OCI-LY1 (cell line): ENCODE results near the gene NREP.

Source experiments
- H2AFZ ChIP-seq: fragments of 200-600 bp; sonication (generic), shearing (Covaris generic); 2 replicates; pipeline ENCODE4 v1.6.0; 2014; ENCODE audit warnings: antibody characterized with exemption, mild to moderate bottlenecking, low read length
- H3F3A ChIP-seq: fragments of 200-600 bp; sonication (generic), shearing (Covaris generic); 2 replicates; pipeline ENCODE4 v1.6.0; 2014; ENCODE audit warnings: mild to moderate bottlenecking, antibody characterized with exemption, low read length, moderate library complexity; ENCODE audit not compliant: insufficient read depth
- H3K27ac ChIP-seq: fragments of 200-600 bp; sonication (generic); 2 replicates; pipeline ENCODE4 v1.5.1; 2014; ENCODE audit warnings: low read length, mixed run types, mild to moderate bottlenecking, low read depth; ENCODE audit not compliant: poor library complexity, severe bottlenecking
- H3K27me3 ChIP-seq: fragments of 200-600 bp; sonication (generic); 2 replicates; pipeline ENCODE4 v1.6.0; 2014; ENCODE audit warnings: antibody characterized with exemption, mild to moderate bottlenecking, low read length, moderate library complexity; ENCODE audit not compliant: insufficient read depth
- H3K36me3 ChIP-seq: fragments of 200-600 bp; sonication (generic); 2 replicates; pipeline ENCODE4 v1.6.1; 2014; ENCODE audit warnings: mild to moderate bottlenecking, antibody characterized with exemption, low read length, moderate library complexity, mixed read lengths; ENCODE audit not compliant: insufficient read depth
- H3K4me1 ChIP-seq: fragments of 200-600 bp; sonication (generic); 2 replicates; pipeline ENCODE4 v1.5.1; 2014; ENCODE audit warnings: mild to moderate bottlenecking, low read length, moderate library complexity; ENCODE audit not compliant: insufficient read depth, severe bottlenecking
- H3K4me2 ChIP-seq: fragments of 200-600 bp; sonication (generic), shearing (Covaris generic); 2 replicates; pipeline ENCODE4 v1.6.1; 2014; ENCODE audit warnings: low read length
- H3K4me3 ChIP-seq: fragments of 200-600 bp; sonication (generic); 2 replicates; pipeline ENCODE4 v1.5.1; 2014; ENCODE audit warnings: low read length, low read depth, mild to moderate bottlenecking, mixed read lengths; ENCODE audit not compliant: poor library complexity, severe bottlenecking
- H3K79me2 ChIP-seq: fragments of 200-600 bp; shearing (Covaris generic); 2 replicates; pipeline ENCODE4 v1.6.1; 2016; ENCODE audit warnings: mixed run types, low read length, mixed read lengths; ENCODE audit not compliant: insufficient read depth
- H3K9ac ChIP-seq: fragments of 200-600 bp; sonication (generic), shearing (Covaris generic); 2 replicates; pipeline ENCODE4 v1.6.1; 2014; ENCODE audit warnings: mild to moderate bottlenecking, low read length, mixed read lengths
- H3K9me2 ChIP-seq: fragments of 200-600 bp; sonication (generic), shearing (Covaris generic); 2 replicates; pipeline ENCODE4 v1.6.1; 2014; ENCODE audit warnings: low read depth, mild to moderate bottlenecking, low read length, mixed read lengths
- H3K9me3 ChIP-seq: fragments of 200-600 bp; shearing (Covaris generic); 2 replicates; pipeline ENCODE4 v1.6.1; 2014; ENCODE audit warnings: low read length, mixed read lengths
- H4K20me1 ChIP-seq: fragments of 200-600 bp; sonication (generic), shearing (Covaris generic); 2 replicates; pipeline ENCODE4 v1.6.0; 2016; ENCODE audit warnings: mild to moderate bottlenecking, low read length; ENCODE audit not compliant: insufficient read depth
- EZH2 ChIP-seq: fragments of 200-600 bp; sonication (generic), shearing (Covaris generic); IDR thresholded peaks from 2 replicates; pipeline ENCODE4 v1.8.0; 2017; ENCODE audit warnings: borderline replicate concordance, mixed run types, mild to moderate bottlenecking, antibody characterized with exemption, low read length, moderate library complexity, mixed read lengths
- TF ChIP-seq, protein P1 (sequence below): fragments of 200-600 bp; sonication (generic), shearing (Covaris generic); IDR thresholded peaks from 2 replicates; pipeline ENCODE4 v1.5.1; 2017; ENCODE audit warnings: mild to moderate bottlenecking, antibody characterized with exemption, low read length, moderate library complexity, mixed read lengths

The NREP gene

DNA sequence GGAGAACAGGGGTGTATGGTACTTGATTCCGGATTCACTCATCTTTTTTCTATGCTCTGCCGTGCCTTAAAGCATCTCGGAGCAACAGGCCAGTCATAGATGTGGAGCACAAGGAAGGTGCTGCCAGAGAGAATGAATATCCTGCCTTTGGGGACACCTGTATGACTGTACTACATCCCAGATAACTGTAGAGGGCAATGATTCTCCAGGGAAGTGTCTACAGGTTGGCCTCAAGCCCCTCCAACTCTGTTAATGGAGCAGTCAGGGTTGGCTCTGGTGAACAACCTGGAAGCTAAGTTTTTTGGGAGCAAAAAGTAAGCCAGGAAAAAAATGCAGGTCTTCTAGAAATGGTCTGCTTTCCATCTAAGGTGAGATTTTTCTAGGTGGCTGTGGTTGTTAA is 71.0 kb downstream of the NREP start:
- Histone ChIP-seq H3K4me2 (no peak overlapping the region), H3K36me3 (no peaks in the 10 kb centered on the region), H3K79me2 (no peaks in the 10 kb centered on the region), H3K9me2 (no peaks in the 10 kb centered on the region), H3K4me3 (no peak overlapping the region), H3K9ac (no peak overlapping the region), H3K27me3 (no peaks in the 10 kb centered on the region), H3K9me3 (peaks cover 3% of the 10 kb centered on the region; the same call in 1 of the 2 replicates), H3K27ac (no peak overlapping the region), H2AFZ (no peak overlapping the region), H3K4me1 (no peaks in the 10 kb centered on the region), H3F3A (no peaks in the 10 kb centered on the region), H4K20me1 (no peaks in the 10 kb centered on the region)
- TF ChIP-seq, protein P1, sequence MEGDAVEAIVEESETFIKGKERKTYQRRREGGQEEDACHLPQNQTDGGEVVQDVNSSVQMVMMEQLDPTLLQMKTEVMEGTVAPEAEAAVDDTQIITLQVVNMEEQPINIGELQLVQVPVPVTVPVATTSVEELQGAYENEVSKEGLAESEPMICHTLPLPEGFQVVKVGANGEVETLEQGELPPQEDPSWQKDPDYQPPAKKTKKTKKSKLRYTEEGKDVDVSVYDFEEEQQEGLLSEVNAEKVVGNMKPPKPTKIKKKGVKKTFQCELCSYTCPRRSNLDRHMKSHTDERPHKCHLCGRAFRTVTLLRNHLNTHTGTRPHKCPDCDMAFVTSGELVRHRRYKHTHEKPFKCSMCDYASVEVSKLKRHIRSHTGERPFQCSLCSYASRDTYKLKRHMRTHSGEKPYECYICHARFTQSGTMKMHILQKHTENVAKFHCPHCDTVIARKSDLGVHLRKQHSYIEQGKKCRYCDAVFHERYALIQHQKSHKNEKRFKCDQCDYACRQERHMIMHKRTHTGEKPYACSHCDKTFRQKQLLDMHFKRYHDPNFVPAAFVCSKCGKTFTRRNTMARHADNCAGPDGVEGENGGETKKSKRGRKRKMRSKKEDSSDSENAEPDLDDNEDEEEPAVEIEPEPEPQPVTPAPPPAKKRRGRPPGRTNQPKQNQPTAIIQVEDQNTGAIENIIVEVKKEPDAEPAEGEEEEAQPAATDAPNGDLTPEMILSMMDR, result peak; percentile 45
- TF ChIP-seq EZH2, result no peak

DNA sequence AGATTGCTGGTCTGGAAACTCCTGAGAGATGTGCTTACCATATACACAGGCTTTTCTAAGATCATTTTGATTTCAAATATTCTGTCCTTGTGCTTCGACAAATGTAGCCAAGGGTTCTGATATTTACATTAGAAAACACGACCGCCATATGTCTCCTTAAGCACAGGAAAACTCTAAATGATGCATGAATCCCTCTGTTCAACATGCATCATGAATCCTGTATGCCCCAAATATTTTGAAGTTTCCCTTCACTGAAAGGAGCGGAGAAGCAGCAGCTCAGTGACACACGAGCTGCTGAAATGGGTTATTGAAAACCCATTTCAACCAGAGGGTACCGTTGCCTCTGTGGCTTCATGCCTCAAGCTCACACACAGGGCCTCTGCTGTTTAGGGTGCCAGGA is 74.4 kb downstream of the NREP start:
- Histone ChIP-seq H3K4me1 (no peaks in the 10 kb centered on the region), H3K27me3 (no peaks in the 10 kb centered on the region), H3K4me2 (no peak overlapping the region), H3K9ac (no peak overlapping the region), H3K36me3 (no peaks in the 10 kb centered on the region), H3K9me2 (no peaks in the 10 kb centered on the region), H3K79me2 (no peaks in the 10 kb centered on the region), H3K9me3 (peaks cover 3% of the 10 kb centered on the region; the same call in 1 of the 2 replicates), H3F3A (no peaks in the 10 kb centered on the region), H2AFZ (no peak overlapping the region), H3K4me3 (no peak overlapping the region), H3K27ac (no peak overlapping the region), H4K20me1 (no peaks in the 10 kb centered on the region)
- TF ChIP-seq, protein P1, result no peak
- TF ChIP-seq EZH2, result no peak

DNA sequence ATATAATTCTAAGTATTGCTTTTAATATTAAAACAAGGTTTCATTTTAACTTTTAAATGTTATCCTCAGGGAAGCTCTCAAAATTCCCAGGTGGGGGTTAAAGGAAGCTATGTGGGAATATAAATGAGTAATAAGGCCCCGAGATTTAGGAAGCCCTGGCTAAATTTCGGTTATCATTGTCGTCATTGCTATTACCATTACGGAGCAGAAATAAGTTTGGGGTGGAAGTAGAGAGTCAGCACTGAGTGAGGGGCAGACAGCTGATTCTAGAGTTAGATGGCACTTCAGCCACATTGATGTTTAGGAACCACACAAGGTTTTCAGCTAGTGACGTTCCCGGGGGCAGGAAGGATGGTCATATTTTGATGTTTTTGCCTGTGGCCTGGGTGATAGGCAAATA is 74.9 kb downstream of the NREP start:
- Histone ChIP-seq H2AFZ (no peak overlapping the region), H3K4me3 (no peak overlapping the region), H3K4me2 (no peak overlapping the region), H3K79me2 (no peaks in the 10 kb centered on the region), H3K27ac (no peak overlapping the region), H3K27me3 (no peaks in the 10 kb centered on the region), H3F3A (no peaks in the 10 kb centered on the region), H4K20me1 (no peaks in the 10 kb centered on the region), H3K9ac (no peak overlapping the region), H3K4me1 (no peaks in the 10 kb centered on the region), H3K36me3 (no peaks in the 10 kb centered on the region), H3K9me2 (no peaks in the 10 kb centered on the region), H3K9me3 (peaks cover 3% of the 10 kb centered on the region; the same call in 1 of the 2 replicates)
- TF ChIP-seq, protein P1, result no peak
- TF ChIP-seq EZH2, result no peak
